CD14-positive monocyte (primary cell): Measurements from ENCODE around the gene UBA6. TPM values are rescaled to one million over a fixed set of nuclear protein-coding genes. Genes with fewer than 3 reads are reported as not detected.

Experiments
- DNase-seq, 3 donors: peaks; one replicate each; pipeline ENCODE4 v3.0.0-alpha.2; 2011 to 2022
- H2AFZ ChIP-seq: 2 replicates; pipeline ENCODE4 v1.6.0; 2012; ENCODE audit warnings: mild to moderate bottlenecking, low read depth, low read length, inconsistent platforms; ENCODE audit not compliant: insufficient read depth, poor library complexity, severe bottlenecking
- H3K27ac ChIP-seq, 2 donors: 1 replicate in 1 of 2; 2 replicates in 1 of 2; pipeline ENCODE4 v1.5.1; 2012 to 2013; ENCODE audit warnings: low read length in 2 of 2, control low read depth in 1 of 2, inconsistent platforms in 1 of 2, low read depth in 1 of 2, mild to moderate bottlenecking in 1 of 2
- H3K27me3 ChIP-seq, 2 donors: one replicate each; pipeline versions ENCODE4 v1.6.0 to v1.6.1; 2011 to 2013; ENCODE audit warnings: low read length in 2 of 2; ENCODE audit not compliant: control insufficient read depth in 2 of 2, insufficient read depth in 2 of 2
- H3K36me3 ChIP-seq, 2 donors: replicated peaks in 1 of 2; 1 replicate in 1 of 2; 2 replicates in 1 of 2; pipeline versions ENCODE4 v1.5.1 to v1.6.1; 2012 to 2013; ENCODE audit warnings: low read length in 2 of 2, control low read depth in 1 of 2, inconsistent platforms in 1 of 2, mild to moderate bottlenecking in 1 of 2; ENCODE audit not compliant: insufficient read depth in 2 of 2, control insufficient read depth in 1 of 2
- H3K4me1 ChIP-seq, 2 donors: 1 replicate in 1 of 2; 2 replicates in 1 of 2; pipeline versions ENCODE4 v1.5.1 to v1.6.1; 2012 to 2013; ENCODE audit warnings: low read length in 2 of 2, control low read depth in 1 of 2, inconsistent platforms in 1 of 2, mild to moderate bottlenecking in 1 of 2, moderate library complexity in 1 of 2; ENCODE audit not compliant: insufficient read depth in 2 of 2, control insufficient read depth in 1 of 2
- H3K4me2 ChIP-seq: replicated peaks from 2 replicates; pipeline ENCODE3; 2012; ENCODE audit warnings: low read length, moderate library complexity, mild to moderate bottlenecking; ENCODE audit not compliant: poor library complexity, severe bottlenecking; ENCODE audit errors: extremely low read depth
- H3K4me3 ChIP-seq, 3 experiments: fragments of 200-600 bp in 1 of 3; sonication (generic) in 1 of 3; replicated peaks in 1 of 3; 1 replicate in 2 of 3; 2 replicates in 1 of 3; pipeline ENCODE4 v1.5.1; 2011 to 2013; ENCODE audit warnings: low read length in 3 of 3, mild to moderate bottlenecking in 3 of 3, control low read depth in 2 of 3, low read depth in 2 of 3, inconsistent platforms in 1 of 3, moderate library complexity in 1 of 3
- H3K79me2 ChIP-seq: 2 replicates; pipeline ENCODE4 v1.6.0; 2012; ENCODE audit warnings: mild to moderate bottlenecking, control low read depth, inconsistent platforms, low read length, moderate library complexity; ENCODE audit not compliant: insufficient read depth
- H3K9ac ChIP-seq: 2 replicates; pipeline ENCODE4 v1.6.0; 2017; ENCODE audit warnings: low read length, mild to moderate bottlenecking; ENCODE audit not compliant: insufficient read depth, poor library complexity, severe bottlenecking
- H3K9me3 ChIP-seq, 2 donors: replicated peaks in 1 of 2; 1 replicate in 1 of 2; 2 replicates in 1 of 2; pipeline versions ENCODE4 v1.5.1 to v1.6.1; 2012 to 2013; ENCODE audit warnings: low read length in 2 of 2, control low read depth in 1 of 2; ENCODE audit not compliant: control insufficient read depth in 1 of 2, insufficient read depth in 1 of 2
- H4K20me1 ChIP-seq: 2 replicates; pipeline ENCODE4 v1.6.0; 2012; ENCODE audit warnings: mild to moderate bottlenecking, low read length, control low read depth, moderate library complexity; ENCODE audit not compliant: insufficient read depth
- H3K27ac Mint-ChIP-seq, 7 donors: one replicate each; pipeline ENCODE4 v1.8.0; 2020; ENCODE audit warnings: mild to moderate bottlenecking in 7 of 7, mixed read lengths in 7 of 7, moderate library complexity in 6 of 7, inconsistent platforms in 2 of 7
- H3K27me3 Mint-ChIP-seq, 3 donors: one replicate each; pipeline ENCODE4 v1.8.0; 2021 to 2022; ENCODE audit warnings: low read depth in 3 of 3, mild to moderate bottlenecking in 3 of 3, mixed read lengths in 3 of 3, moderate library complexity in 3 of 3, inconsistent platforms in 1 of 3
- H3K36me3 Mint-ChIP-seq, 2 donors: one replicate each; pipeline ENCODE4 v1.8.0; 2020; ENCODE audit warnings: mixed read lengths in 2 of 2, inconsistent platforms in 1 of 2, mild to moderate bottlenecking in 1 of 2
- H3K4me1 Mint-ChIP-seq: one replicate; pipeline ENCODE4 v1.8.0; 2020; ENCODE audit warnings: mild to moderate bottlenecking, mixed read lengths
- H3K4me3 Mint-ChIP-seq, 2 donors: one replicate each; pipeline ENCODE4 v1.8.0; 2020; ENCODE audit warnings: mild to moderate bottlenecking in 2 of 2, mixed read lengths in 2 of 2, moderate library complexity in 1 of 2
- H3K9me3 Mint-ChIP-seq, 7 donors: one replicate each; pipeline ENCODE4 v1.8.0; 2020 to 2022; ENCODE audit warnings: mixed read lengths in 7 of 7, mild to moderate bottlenecking in 6 of 7, moderate library complexity in 6 of 7, inconsistent platforms in 2 of 7
- WGBS: methylation state at CpG from one replicate; pipeline ENCODE4 v1.1.5; 2013; ENCODE audit warnings: missing lambda C conversion rate; ENCODE audit not compliant: insufficient coverage; 5-methylcytosine and 5-hydroxymethylcytosine counted together
- intact Hi-C, 2 donors: fragments of 100-400 bp; cut with micrococcal nuclease; formaldehyde crosslinking; loops; one replicate each; pipeline versions ENCODE4 v1.15.0 to v1.15.1; 2023
- polyA plus RNA-seq, 3 donors: library from polyadenylated mRNA; depleted of rRNA in 1 of 3; unstranded in 2 of 3; stranded (reverse) in 1 of 3; fragments of 300-500 nt in 2 of 3; fragments of >200 nt in 1 of 3; fragmentation: Illumina TruSeq in 2 of 3; gene quantifications; 1 replicate in 2 of 3; 2 replicates in 1 of 3; pipeline ENCODE4 v1.2.3, GENCODE V29; 2012 to 2021
- small RNA-seq: library from RNA; depleted of rRNA; stranded (forward); fragments of <200 nt; gene quantifications from one replicate; pipeline ENCODE3, GENCODE V24; 2012; ENCODE audit warnings: low read depth; ENCODE audit not compliant: insufficient read length
- TF ChIP-seq, protein P1 (sequence below): fragments of 200-600 bp; IDR thresholded peaks from one replicate; pipeline ENCODE4 v1.8.0; 2022; ENCODE audit warnings: antibody characterized with exemption, mild to moderate bottlenecking

The UBA6 gene
- polyA plus RNA-seq, 3 donors: 8.4 to 22.0 (median 21.0) TPM

- Histone ChIP-seq H2AFZ (no peak overlapping the region), H3K27ac (no peak overlapping the region), H3K4me3 (no peak overlapping the region), H3K27me3 (no peaks in the 10 kb centered on the region), H3K9me3 (no peaks in the 10 kb centered on the region), H4K20me1 (no peaks in the 10 kb centered on the region), H3K4me2 (no peak overlapping the region), H3K36me3 (no peaks in the 10 kb centered on the region), H3K4me1 (no peaks in the 10 kb centered on the region), H3K9ac (no peak overlapping the region), H3K79me2 (no peaks in the 10 kb centered on the region)
- WGBS: 96% methylated on average over 3 of the region's 3 CpGs
- Mint-ChIP-seq H3K9me3 (peaks cover 0 to 6% (median 3%) of the 10 kb centered on the region in 7 donors), H3K27me3 (peaks cover 0 to 4% (median 1%) of the 10 kb centered on the region in 3 donors), H3K36me3 (no peaks in the 10 kb centered on the region), H3K27ac (no peak overlapping the region), H3K4me1 (peaks cover 2% of the 10 kb centered on the region), H3K4me3 (no peak overlapping the region)
- DNase-seq: no peak
- TF ChIP-seq, protein P1, sequence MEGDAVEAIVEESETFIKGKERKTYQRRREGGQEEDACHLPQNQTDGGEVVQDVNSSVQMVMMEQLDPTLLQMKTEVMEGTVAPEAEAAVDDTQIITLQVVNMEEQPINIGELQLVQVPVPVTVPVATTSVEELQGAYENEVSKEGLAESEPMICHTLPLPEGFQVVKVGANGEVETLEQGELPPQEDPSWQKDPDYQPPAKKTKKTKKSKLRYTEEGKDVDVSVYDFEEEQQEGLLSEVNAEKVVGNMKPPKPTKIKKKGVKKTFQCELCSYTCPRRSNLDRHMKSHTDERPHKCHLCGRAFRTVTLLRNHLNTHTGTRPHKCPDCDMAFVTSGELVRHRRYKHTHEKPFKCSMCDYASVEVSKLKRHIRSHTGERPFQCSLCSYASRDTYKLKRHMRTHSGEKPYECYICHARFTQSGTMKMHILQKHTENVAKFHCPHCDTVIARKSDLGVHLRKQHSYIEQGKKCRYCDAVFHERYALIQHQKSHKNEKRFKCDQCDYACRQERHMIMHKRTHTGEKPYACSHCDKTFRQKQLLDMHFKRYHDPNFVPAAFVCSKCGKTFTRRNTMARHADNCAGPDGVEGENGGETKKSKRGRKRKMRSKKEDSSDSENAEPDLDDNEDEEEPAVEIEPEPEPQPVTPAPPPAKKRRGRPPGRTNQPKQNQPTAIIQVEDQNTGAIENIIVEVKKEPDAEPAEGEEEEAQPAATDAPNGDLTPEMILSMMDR: no peak
- intact Hi-C loops: no loop called here
These were observed 134.6 kb downstream of the UBA6 start for GRCh38 chr4:67566335-67566734.

DNA sequence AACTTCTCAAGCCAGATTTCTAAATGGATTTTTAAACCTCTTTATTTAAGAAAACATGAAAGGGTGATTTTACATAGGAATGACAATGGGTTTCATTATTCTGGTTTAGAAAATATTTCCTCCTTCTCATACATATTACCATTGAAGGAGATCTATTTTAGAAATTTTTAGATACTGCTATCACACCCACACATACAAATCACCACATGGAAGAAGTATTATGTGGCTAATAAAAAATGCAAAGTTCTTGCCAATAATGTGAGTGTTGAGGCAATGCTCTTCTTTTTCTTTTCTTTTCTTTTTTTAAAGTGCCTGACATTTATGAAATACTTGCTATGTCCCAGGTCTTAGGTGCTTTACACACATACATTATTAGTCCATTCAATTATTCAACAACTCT is 135.7 kb downstream of the UBA6 start:
- peaks cover 0 to 2% (median 1%) of the 10 kb centered on the region in 3 donors for H3K27me3 Mint-ChIP-seq
- intact Hi-C loops: no loop called here
- Histone ChIP-seq H3K9me3 (no peaks in the 10 kb centered on the region), H2AFZ (no peak overlapping the region), H3K36me3 (no peaks in the 10 kb centered on the region), H3K9ac (no peak overlapping the region), H3K79me2 (no peaks in the 10 kb centered on the region), H3K27me3 (no peaks in the 10 kb centered on the region), H4K20me1 (no peaks in the 10 kb centered on the region), H3K4me1 (no peaks in the 10 kb centered on the region), H3K4me3 (no peak overlapping the region), H3K4me2 (no peak overlapping the region), H3K27ac (no peak overlapping the region)
- H3K36me3 Mint-ChIP-seq: no peaks in the 10 kb centered on the region
- no peak for DNase-seq
- H3K27ac Mint-ChIP-seq: no peak overlapping the region
- H3K4me1 Mint-ChIP-seq: peaks cover 2% of the 10 kb centered on the region
- TF ChIP-seq, protein P1: no peak
- peaks cover 0 to 6% (median 3%) of the 10 kb centered on the region in 7 donors for H3K9me3 Mint-ChIP-seq
- no peak overlapping the region for H3K4me3 Mint-ChIP-seq

Small RNA genes lying within 50 kb of the gene (small RNA-seq; reads per million reads assigned to genes)
- gene AC096720.1: not detected
- gene RF00091: 1.2 reads per million

Other genes starting within 250 kb of the UBA6 start
- 1 to 10 TPM; 6.3 to 7.2 (median 6.7) TPM for gene CENPC, start 155.7 kb downstream of the UBA6 start, polyA plus RNA-seq
- gene STAP1, start 142.4 kb downstream of the UBA6 start, polyA plus RNA-seq: under 1 TPM in 2 of 3 donors, not detected in 1; 0.13 to 0.14 TPM
- not detected for gene GNRHR, start 53.2 kb upstream of the UBA6 start, polyA plus RNA-seq
- gene TMPRSS11D, start 182.8 kb upstream of the UBA6 start, polyA plus RNA-seq: not detected